ENCODE measurements around the gene CYSTM1. TPM values are rescaled to one million over a fixed set of nuclear protein-coding genes. Genes with fewer than 3 reads are reported as not detected.

Gene CYSTM1
- total RNA-seq, 4 donors from 2014 or later: 44.9 to 77.6 (median 63.5) TPM

GRCh38 chr5:140255460-140256157 is 80.6 kb downstream of the CYSTM1 start:
- Histone ChIP-seq H3K4me1 (peaks cover 0 to 61% (median 22%) of the 10 kb centered on the region in 4 donors), H3K36me3 (peaks cover 0 to 5% (median 0%) of the 10 kb centered on the region in 3 donors), H3K9me3 (no peaks in the 10 kb centered on the region), H3K4me3 (no peak overlapping the region), H3K27me3 (no peaks in the 10 kb centered on the region), H3K27ac (no peak overlapping the region)
- TF ChIP-seq EP300 (IDR thresholded peaks at IDR 0.05) (no peak), CTCF (IDR thresholded peaks at IDR 0.05) (no peak), POLR2A (IDR thresholded peaks at IDR 0.05) (no peak)
- DNase-seq (ENCODE audit: low spot score in 2 of 2): no peak
- 89 to 90% methylated on average over 4 of the region's 4 CpGs for WGBS, 2 donors

GRCh38 chr5:140256726-140257125 is 81.7 kb downstream of the CYSTM1 start:
- H3K4me3 ChIP-seq: no peak overlapping the region
- no peaks in the 10 kb centered on the region for H3K9me3 ChIP-seq
- no peaks in the 10 kb centered on the region for H3K27me3 ChIP-seq
- peaks cover 0 to 61% (median 19%) of the 10 kb centered on the region in 4 donors for H3K4me1 ChIP-seq
- no peak for DNase-seq (ENCODE audit: low spot score in 2 of 2)
- WGBS, 2 donors: 95 to 97% methylated on average over 6 of the region's 6 CpGs
- H3K27ac ChIP-seq: peak overlapping the region in 1 of 4 donors; percentile 18
- H3K36me3 ChIP-seq: peaks cover 0 to 5% (median 0%) of the 10 kb centered on the region in 3 donors
- TF ChIP-seq EP300 (IDR thresholded peaks at IDR 0.05) (no peak), CTCF (IDR thresholded peaks at IDR 0.05) (no peak), POLR2A (IDR thresholded peaks at IDR 0.05) (no peak)

- TF ChIP-seq EP300 (IDR thresholded peaks at IDR 0.05) (no peak), CTCF (IDR thresholded peaks at IDR 0.05) (no peak)
- no peaks in the 10 kb centered on the region for H3K9me3 ChIP-seq
- H3K36me3 ChIP-seq: peaks cover 0 to 5% (median 0%) of the 10 kb centered on the region in 3 donors
- H3K4me1 ChIP-seq: peaks cover 0 to 58% (median 20%) of the 10 kb centered on the region in 4 donors
- DNase-seq (ENCODE audit: low spot score in 2 of 2): no peak
- no peak overlapping the region for H3K4me3 ChIP-seq
- WGBS, 2 donors: 42 to 46% methylated on average over 3 of the region's 3 CpGs
- no peaks in the 10 kb centered on the region for H3K27me3 ChIP-seq
- H3K27ac ChIP-seq: no peak overlapping the region
Measured at GRCh38 chr5:140258016-140258415, 83.0 kb downstream of the CYSTM1 start.

GRCh38 chr5:140258873-140259272 is 83.9 kb downstream of the CYSTM1 start:
- Histone ChIP-seq H3K27me3 (no peaks in the 10 kb centered on the region), H3K9me3 (no peaks in the 10 kb centered on the region), H3K27ac (no peak overlapping the region), H3K4me1 (peaks cover 0 to 50% (median 12%) of the 10 kb centered on the region in 4 donors), H3K36me3 (peaks cover 0 to 5% (median 0%) of the 10 kb centered on the region in 3 donors), H3K4me3 (no peak overlapping the region)
- no peak for DNase-seq (ENCODE audit: low spot score in 2 of 2)
- TF ChIP-seq POLR2A (IDR thresholded peaks at IDR 0.05): no peak
- TF ChIP-seq EP300 (IDR thresholded peaks at IDR 0.05): no peak
- no peak for TF ChIP-seq CTCF (IDR thresholded peaks at IDR 0.05)
- 83 to 91% methylated on average over 4 of the region's 4 CpGs for WGBS, 2 donors

- H3K27me3 ChIP-seq: no peaks in the 10 kb centered on the region
- H3K9me3 ChIP-seq: no peaks in the 10 kb centered on the region
- DNase-seq (ENCODE audit: low spot score in 2 of 2): no peak
- WGBS, 2 donors: 93 to 99% methylated on average over 2 of the region's 2 CpGs
- H3K4me1 ChIP-seq: peaks cover 0 to 43% (median 9%) of the 10 kb centered on the region in 4 donors
- H3K4me3 ChIP-seq: no peak overlapping the region
- H3K27ac ChIP-seq: no peak overlapping the region
- H3K36me3 ChIP-seq: peaks cover 0 to 5% (median 0%) of the 10 kb centered on the region in 3 donors
- TF ChIP-seq POLR2A (IDR thresholded peaks at IDR 0.05): no peak
- no peak for TF ChIP-seq CTCF (IDR thresholded peaks at IDR 0.05)
- no peak for TF ChIP-seq EP300 (IDR thresholded peaks at IDR 0.05)
Measured at GRCh38 chr5:140259500-140259899, 84.5 kb downstream of the CYSTM1 start.
